Hematopoietic multipotent progenitor cell treated with erythropoietin and hydrocortisone succinate and interleukin-3 and kit ligand, for 6 days (in vitro differentiated cells): ENCODE measurements around the gene MYBPH.

Experiments used
- DNase-seq: peaks from one replicate; pipeline ENCODE4 v3.0.0-alpha.2; 2015

Gene MYBPH

DNA sequence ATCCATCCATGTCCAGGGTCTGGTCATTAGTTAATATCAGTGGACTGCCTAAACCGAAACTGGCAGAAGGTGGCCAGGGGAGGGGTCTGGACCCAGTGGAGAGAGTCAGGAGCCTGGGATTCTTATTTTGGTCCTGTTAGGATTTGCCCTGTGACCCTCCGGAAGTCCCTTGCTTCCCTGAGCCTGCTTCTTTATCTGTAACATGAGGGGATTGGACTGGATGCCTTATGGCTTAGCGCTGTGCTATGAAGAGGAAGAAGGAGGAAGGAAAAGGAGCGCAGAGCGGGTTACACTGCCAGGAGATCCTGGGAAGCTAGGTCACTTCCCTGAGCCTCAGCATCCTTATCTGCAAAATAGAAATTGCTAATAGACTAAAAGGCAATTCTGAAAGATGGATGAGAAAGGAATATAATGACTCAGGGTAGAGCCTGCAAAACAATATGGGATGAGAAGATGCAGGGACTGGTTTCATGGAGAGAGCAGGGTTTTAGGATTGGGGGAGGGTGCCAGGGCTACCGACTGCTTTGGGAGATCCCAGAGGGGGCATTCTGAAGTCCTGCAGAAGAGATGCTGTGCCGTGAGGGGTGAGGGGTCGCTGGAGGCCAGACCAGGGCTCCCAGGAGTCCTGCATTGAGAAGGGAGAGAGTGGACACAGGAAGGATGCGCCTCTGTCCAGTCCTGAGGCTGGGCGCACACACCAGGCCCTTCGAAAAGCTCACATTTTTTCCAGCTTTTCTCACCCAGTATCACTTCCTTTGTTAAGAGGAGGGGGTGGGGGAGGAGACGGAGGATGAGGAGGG is 48.6 kb downstream of the MYBPH start:
- no peak for DNase-seq

DNA sequence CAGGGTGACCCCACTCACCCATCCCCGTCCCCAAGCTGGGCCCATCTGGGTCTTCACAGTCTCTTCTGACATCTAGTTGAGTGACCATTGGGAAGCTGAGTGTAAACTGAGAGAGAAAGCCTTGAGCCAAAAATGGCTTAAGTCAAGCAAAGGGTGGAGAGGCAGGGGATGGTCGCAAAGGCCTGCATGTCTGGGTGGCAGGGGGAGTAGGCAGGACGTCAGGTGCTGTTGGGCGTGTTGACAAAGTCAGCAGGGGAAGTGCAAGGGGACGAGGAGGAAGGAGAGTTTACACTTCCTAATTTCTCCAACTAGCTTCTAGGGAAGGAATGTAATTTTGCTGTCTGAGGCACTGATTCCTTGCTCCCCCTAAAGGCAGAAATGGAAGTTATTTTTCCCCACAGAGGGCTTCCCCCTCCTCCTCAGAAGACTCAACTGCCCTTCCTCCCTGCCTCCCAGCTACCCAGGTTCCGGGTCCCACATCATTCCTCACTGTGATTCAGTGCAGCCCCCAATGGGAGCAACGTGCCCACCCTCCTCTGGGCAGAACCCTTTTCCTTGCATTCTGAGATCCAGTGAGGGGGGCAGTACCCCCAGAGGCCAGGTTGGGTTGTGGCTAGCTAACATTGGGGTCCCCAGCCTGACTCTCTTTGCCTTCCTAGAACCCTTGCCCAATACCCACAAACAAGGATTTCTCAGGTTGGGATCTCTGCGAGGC is 49.3 kb downstream of the MYBPH start:
- no peak for DNase-seq

DNA sequence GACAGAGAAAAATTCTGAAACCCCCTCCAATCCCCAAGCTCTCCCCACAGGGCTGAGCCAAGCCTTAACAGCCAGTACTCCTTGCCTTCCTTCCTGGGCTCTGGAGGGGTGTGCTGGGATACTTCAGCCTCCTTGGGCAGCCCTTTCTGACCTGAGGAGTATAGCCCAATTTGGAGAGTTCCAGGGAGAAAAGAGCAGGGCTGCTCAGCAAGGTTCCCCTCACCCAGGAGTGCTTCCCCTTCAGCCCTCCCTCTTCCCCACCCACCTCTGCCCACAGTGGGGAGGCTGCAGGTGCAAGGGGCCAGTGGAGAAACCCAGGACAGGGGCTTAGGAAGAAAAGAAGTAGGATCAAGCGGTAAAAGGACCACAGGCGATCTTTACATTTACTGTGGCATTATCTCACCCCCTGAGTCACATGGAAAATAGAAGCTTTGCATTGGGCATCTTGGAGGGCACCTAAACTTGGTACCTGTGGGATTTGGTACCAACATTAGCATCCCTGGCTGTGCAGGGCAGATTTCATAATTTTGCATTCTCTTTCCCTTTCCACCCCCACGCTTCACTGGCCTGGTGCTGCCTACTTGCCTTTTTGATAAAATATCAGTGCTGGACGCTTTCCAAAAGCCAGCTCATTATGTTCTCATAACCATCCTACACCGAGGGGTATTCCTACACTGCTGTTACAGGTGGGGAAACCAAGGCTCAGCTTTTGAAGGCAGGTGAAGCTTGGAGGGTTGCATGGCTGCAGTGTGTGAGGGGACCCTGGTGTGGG is 50.9 kb downstream of the MYBPH start:
- no peak for DNase-seq

DNA sequence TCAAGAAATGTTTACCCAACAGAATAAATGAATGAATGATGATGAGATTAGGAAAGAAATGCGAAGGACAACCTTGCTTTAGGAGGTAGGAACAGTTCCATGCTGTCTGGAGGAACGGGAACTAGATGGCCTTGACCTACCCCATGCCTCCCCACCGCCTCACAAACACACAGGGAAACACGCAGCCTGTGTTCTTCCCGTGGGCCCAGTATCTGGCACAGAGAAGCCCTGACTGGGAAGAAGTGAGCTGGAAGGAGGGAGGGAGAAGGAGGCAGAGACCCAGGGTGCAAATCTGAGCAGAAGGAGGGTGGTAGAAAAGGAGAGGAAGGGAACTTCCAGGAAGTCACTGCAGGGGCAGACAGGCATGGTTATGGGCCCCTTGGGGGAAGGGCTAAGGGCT is 51.6 kb downstream of the MYBPH start:
- DNase-seq: no peak

DNA sequence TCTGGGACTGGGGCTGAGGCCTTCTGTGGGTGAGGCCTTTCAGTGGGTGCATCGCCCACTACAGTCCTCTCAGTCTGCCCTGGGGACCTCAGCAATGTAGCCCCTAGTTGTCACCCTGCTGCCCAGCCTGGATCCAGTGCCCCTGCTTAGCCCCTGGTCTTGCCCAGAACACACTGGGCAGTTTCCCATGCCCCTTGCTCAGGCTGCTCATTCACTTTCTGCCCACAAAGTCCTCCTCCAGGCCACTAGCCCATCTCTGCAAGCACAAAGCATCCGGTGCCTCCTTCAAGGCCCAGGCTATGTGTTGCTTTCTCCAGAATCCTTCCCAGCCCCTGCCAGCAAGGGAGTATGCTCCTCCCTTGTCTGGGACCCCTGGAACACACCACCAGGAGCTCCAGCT is 53.5 kb downstream of the MYBPH start:
- no peak for DNase-seq

DNA sequence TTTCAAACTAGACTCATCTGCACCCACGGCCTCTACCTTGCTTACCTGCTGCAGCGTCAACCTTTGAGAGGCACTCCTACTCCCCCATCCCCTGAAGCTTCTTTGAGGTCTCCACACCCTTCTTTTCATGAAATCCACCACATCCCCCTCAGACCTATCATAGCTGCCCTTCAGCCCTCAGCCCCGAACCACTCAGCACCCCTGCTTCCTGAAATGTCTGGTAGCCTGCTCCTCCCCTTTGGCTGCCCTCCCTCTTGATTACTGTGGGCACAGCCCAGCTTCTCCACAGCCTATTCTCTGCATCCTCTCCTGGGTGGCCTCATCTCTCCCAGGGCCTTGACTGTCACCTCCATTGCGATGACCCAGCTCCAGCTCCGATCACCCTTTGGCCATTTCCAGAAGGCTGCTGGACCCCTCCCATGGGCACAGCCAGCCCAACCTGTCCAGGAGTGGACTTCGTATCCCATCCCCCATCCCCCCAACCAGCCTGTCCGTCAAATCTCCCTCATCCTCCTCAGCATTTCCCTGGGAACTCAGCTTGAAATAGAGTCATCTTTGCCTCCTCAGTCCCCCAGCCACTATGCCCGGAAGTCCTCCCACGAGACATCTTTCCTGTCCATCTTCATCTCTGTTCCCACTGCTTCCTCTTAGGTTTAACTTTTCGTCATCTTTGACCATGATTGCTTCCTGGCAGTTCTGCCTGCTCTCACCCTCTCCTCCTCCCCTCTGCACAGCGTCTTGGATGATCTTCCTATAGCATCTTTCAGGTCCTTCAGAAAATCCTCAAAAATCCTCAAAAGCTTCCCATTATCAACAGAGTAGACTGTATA is 54.2 kb downstream of the MYBPH start:
- no peak for DNase-seq

DNA sequence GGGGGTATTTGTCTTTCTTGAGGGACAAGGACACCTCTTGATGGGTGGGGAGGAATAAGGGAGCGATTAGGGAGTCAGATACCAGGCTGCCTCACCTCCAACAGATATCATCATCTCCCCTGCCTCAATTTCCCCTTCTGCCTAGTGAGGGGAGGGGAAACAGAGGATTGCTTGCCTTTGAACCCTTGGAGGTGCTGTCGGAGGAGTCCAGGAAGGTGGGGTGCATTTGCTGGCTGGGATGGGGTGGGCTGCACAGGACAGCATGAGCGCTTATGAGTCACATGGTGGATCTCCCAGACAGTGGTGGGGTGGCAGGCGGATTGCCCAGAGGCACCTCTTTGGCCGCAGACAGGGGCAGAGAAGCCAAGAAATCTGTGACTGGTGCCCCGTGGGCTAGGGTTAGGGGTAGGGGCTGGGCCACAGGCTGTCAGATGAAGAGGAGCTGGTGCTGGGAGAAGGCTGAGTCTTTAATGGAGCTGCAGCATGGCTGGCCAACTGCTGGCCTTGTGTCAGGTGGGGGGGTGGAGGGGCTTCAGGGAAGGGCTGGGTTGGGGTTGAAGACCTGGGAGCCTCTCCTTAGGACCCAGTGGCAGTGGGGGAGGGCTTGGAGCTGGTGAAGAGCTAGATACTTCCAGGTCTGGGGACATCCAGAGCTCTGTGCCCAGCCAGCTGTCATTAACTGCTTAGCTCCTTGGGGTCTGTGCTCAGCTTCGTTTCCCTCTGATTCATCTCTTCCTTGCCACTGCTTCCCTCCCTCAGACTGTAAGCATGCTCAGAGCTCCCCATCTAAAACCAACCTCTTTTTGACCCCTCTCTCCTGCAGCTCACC is 55.1 kb downstream of the MYBPH start:
- DNase-seq: no peak
